ENCODE results near the gene OR2T2. TPM values are rescaled to one million over a fixed set of nuclear protein-coding genes. Genes with fewer than 3 reads are reported as not detected.
"Not testable (repeated sequence)": the region's sequence is repeated elsewhere in the genome, so short reads cannot be mapped to it uniquely, and the experiment has no call there.

Gene OR2T2
- total and polyA plus RNA-seq, 5 donors from 2014 or later: not detected

DNA sequence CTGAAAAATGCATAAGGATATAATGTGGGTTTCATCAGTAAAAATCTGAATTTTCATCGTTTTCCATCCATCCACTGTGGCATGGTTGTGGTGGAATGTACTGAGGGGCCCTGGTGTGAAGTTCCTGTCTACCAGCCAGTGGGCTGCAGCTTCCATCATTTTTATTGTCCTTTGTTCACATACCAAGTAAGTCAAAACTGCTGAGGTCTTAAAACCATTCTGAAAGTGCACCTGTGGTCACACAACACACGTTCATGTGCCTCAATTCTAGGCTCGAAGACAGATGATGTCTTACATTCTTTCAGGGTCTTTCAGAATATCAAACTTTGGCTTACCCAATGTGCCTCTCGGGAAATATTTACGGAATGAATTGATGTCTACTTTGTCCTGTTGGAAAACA, 6.2 kb upstream of the OR2T2 start:
- H3K4me3 ChIP-seq (ENCODE audit: low read depth, low read length); H3K4me1 Mint-ChIP-seq; H3K27me3 ChIP-seq (ENCODE audit: control insufficient read depth, insufficient read depth, low read length); H3K9me3 Mint-ChIP-seq; H3K36me3 ChIP-seq (ENCODE audit: control insufficient read depth, insufficient read depth, low read length); H3K36me3 Mint-ChIP-seq; H3K27me3 Mint-ChIP-seq; H3K27ac ChIP-seq (ENCODE audit: insufficient read depth, low read length, poor library complexity, severe bottlenecking); DNase-seq; H3K4me3 Mint-ChIP-seq; H3K27ac Mint-ChIP-seq; H3K9me3 ChIP-seq (ENCODE audit: control insufficient read depth in 2 of 2, low read length in 2 of 2); H3K4me1 ChIP-seq (ENCODE audit: control insufficient read depth, insufficient read depth, low read length, poor library complexity, severe bottlenecking); ATAC-seq (ENCODE audit: low read depth in 2 of 2): not testable (repeated sequence)

DNA sequence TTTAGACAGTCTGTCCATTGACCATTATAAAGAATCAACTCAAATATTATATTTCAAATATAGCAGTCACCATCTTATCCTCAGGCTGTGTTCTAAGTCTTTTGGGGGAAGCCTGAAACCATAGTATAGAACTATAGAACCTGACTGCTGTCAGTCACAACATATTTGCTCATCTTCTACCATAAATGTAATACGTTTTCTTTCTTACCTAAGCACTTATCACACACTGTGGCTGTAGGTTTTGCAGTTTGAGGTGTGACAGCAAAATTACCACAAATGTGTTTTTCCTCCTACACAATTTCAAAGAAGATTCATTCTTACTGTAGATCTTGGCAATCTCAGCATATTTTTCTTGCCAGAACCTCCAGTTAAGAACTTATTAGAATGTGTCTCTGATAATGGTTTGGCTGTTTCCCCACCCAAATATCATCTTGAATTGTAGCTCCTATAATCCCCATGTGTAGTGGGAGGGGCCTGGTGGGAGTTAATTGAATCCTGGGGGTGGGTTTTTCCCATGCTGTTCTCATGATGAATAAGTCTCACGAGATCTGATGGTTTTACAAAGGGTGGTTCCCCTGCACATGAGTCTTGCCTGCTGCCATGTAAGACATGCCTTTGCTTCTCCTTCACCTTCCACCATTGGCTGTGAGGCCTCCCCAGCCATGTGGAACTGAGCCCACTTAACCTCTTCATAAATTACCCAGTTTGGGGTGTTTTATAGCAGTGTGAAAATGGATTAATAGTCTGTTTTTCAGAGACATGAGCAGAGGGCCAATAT, 2.7 kb upstream of the OR2T2 start:
- ATAC-seq (ENCODE audit: low read depth in 2 of 2); H3K36me3 Mint-ChIP-seq; H3K27ac Mint-ChIP-seq; H3K27me3 ChIP-seq (ENCODE audit: control insufficient read depth, insufficient read depth, low read length); H3K4me3 ChIP-seq (ENCODE audit: low read depth, low read length); H3K36me3 ChIP-seq (ENCODE audit: control insufficient read depth, insufficient read depth, low read length); H3K27ac ChIP-seq (ENCODE audit: insufficient read depth, low read length, poor library complexity, severe bottlenecking); H3K4me1 Mint-ChIP-seq; H3K9me3 ChIP-seq (ENCODE audit: control insufficient read depth in 2 of 2, low read length in 2 of 2); H3K4me1 ChIP-seq (ENCODE audit: control insufficient read depth, insufficient read depth, low read length, poor library complexity, severe bottlenecking); DNase-seq; H3K27me3 Mint-ChIP-seq; H3K4me3 Mint-ChIP-seq; H3K9me3 Mint-ChIP-seq: not testable (repeated sequence)

DNA sequence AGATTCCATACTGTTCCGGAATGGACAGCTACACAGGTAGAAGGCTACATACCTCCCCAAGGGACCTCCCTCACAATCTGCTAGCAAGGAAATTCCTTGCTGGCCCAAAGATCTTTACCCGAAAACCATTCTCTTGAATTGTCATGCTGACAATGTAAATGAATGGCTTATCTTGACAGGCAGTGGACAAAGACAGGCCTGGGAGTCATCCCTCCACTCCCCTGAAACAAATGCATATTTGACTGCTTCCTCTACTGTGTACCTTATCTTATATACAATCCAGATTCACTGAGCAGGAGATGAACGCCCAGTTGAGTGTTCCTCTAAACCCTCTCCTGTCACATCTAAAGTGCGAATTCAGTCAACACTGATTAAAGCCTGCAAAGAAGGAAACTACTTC, 834 bp upstream of the OR2T2 start:
- not testable (repeated sequence) for H3K4me3 ChIP-seq (ENCODE audit: low read depth, low read length); H3K27ac ChIP-seq (ENCODE audit: insufficient read depth, low read length, poor library complexity, severe bottlenecking); H3K27me3 ChIP-seq (ENCODE audit: control insufficient read depth, insufficient read depth, low read length); H3K4me1 ChIP-seq (ENCODE audit: control insufficient read depth, insufficient read depth, low read length, poor library complexity, severe bottlenecking); DNase-seq; H3K9me3 Mint-ChIP-seq; H3K9me3 ChIP-seq (ENCODE audit: control insufficient read depth in 2 of 2, low read length in 2 of 2); H3K4me1 Mint-ChIP-seq; H3K27ac Mint-ChIP-seq; H3K36me3 ChIP-seq (ENCODE audit: control insufficient read depth, insufficient read depth, low read length); ATAC-seq (ENCODE audit: low read depth in 2 of 2); H3K4me3 Mint-ChIP-seq; H3K27me3 Mint-ChIP-seq; H3K36me3 Mint-ChIP-seq

DNA sequence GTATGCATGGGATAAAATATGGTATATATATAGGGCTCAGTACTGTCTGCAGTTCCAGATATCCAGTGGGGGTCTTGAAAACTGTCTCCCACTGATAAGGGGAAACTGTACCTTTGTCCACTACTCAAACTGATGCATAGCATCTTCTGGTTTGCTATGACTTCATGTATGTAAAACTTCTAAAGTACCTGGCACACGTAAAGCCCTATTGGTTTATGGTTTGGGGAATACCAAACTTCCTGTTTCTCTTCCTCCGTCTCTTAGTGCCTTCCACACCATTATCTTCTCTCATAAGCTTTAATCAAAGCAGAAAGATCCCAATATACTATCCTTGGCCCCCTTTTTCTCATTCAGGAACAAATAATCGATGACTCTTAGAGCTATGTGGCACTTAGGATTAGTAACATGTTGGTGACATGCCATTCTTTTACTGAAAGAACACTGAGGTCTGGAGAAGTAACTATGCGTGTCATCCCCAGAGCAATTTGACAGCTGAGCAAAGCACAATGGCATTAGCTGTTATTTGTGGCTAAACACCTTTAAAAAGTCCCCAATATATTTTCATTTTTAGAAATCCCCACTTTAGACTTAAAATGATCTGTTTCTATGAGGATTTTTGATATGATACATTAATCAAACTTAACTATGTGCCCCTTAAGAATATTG, 3.1 kb downstream of the OR2T2 start:
- not testable (repeated sequence) for H3K27ac Mint-ChIP-seq; H3K27me3 ChIP-seq (ENCODE audit: control insufficient read depth, insufficient read depth, low read length); H3K4me1 ChIP-seq (ENCODE audit: control insufficient read depth, insufficient read depth, low read length, poor library complexity, severe bottlenecking); H3K4me1 Mint-ChIP-seq; H3K36me3 Mint-ChIP-seq; H3K27ac ChIP-seq (ENCODE audit: insufficient read depth, low read length, poor library complexity, severe bottlenecking); H3K9me3 Mint-ChIP-seq; H3K4me3 Mint-ChIP-seq; H3K9me3 ChIP-seq (ENCODE audit: control insufficient read depth in 2 of 2, low read length in 2 of 2); DNase-seq; H3K4me3 ChIP-seq (ENCODE audit: low read depth, low read length); H3K27me3 Mint-ChIP-seq; H3K36me3 ChIP-seq (ENCODE audit: control insufficient read depth, insufficient read depth, low read length)
- ATAC-seq (ENCODE audit: low read depth in 2 of 2): peak; percentile 29 to 31

DNA sequence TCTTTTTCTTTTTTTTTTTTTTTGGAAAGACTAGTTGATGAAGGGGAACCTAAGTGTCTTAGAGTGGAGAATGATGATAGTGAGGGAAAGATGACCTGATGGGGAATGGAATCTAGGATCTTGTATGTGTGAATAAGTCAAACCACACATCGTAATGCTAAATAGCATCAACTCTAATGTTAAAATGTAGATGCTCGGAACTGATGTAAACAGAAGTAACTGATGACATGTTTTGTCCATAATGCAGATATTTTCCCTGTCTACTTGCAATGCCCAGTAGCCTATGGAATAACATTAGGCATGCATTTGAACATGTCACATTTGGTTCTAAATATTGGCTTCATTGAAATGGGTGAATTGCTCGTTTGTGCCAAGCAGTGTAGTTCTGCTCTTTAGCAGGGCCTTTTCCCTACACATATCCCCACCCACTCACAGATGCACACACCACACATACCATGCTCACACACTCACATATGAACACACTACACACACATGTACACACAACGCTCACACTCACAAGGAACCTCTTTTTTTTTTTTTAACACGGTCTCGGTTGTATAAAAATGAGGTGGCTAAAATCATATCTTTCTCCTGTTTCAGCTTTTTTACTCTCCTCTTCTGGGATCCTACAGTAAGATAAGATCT, 4.5 kb downstream of the OR2T2 start:
- not testable (repeated sequence) for H3K27ac ChIP-seq (ENCODE audit: insufficient read depth, low read length, poor library complexity, severe bottlenecking); H3K4me1 Mint-ChIP-seq; H3K36me3 Mint-ChIP-seq; H3K27me3 ChIP-seq (ENCODE audit: control insufficient read depth, insufficient read depth, low read length); H3K36me3 ChIP-seq (ENCODE audit: control insufficient read depth, insufficient read depth, low read length); H3K4me1 ChIP-seq (ENCODE audit: control insufficient read depth, insufficient read depth, low read length, poor library complexity, severe bottlenecking); H3K27me3 Mint-ChIP-seq; H3K4me3 Mint-ChIP-seq; DNase-seq; H3K27ac Mint-ChIP-seq; H3K4me3 ChIP-seq (ENCODE audit: low read depth, low read length); H3K9me3 Mint-ChIP-seq; H3K9me3 ChIP-seq (ENCODE audit: control insufficient read depth in 2 of 2, low read length in 2 of 2); ATAC-seq (ENCODE audit: low read depth in 2 of 2)

DNA sequence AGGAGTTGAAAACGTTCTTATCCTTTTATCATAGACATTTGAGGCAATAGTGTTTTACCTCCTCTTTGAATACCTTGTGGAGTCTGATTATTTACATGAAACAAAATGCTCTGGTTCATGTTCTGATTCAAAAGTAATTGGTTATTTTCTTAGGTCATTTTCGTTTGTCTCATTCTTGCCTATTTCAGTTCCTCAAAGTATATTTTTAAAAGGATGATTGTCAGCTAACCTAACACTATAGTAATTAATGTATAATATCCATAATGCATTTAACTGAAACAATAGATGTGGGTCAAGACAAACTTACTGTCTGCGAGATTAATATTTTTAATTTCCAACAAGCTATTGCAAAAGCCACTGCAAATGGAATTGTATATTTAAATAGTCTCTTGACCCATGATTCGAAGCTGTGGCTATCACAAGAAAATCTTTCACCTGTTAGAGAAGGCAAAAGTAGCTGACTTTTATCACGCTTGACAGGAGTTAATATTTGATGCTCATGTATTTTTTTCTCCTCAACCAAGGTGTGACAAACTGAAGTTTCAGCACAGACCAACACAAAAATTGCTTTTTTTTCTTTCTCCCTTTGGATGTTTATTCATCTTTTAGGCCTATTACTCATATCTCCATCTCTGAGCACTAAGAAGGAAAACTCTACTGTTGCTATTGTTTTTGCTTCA, 5.2 kb downstream of the OR2T2 start:
- H3K36me3 ChIP-seq (ENCODE audit: control insufficient read depth, insufficient read depth, low read length); H3K27ac Mint-ChIP-seq; ATAC-seq (ENCODE audit: low read depth in 2 of 2); H3K27me3 ChIP-seq (ENCODE audit: control insufficient read depth, insufficient read depth, low read length); DNase-seq; H3K27ac ChIP-seq (ENCODE audit: insufficient read depth, low read length, poor library complexity, severe bottlenecking); H3K36me3 Mint-ChIP-seq; H3K4me1 Mint-ChIP-seq; H3K4me1 ChIP-seq (ENCODE audit: control insufficient read depth, insufficient read depth, low read length, poor library complexity, severe bottlenecking); H3K9me3 Mint-ChIP-seq; H3K4me3 Mint-ChIP-seq; H3K27me3 Mint-ChIP-seq; H3K9me3 ChIP-seq (ENCODE audit: control insufficient read depth in 2 of 2, low read length in 2 of 2); H3K4me3 ChIP-seq (ENCODE audit: low read depth, low read length): not testable (repeated sequence)

DNA sequence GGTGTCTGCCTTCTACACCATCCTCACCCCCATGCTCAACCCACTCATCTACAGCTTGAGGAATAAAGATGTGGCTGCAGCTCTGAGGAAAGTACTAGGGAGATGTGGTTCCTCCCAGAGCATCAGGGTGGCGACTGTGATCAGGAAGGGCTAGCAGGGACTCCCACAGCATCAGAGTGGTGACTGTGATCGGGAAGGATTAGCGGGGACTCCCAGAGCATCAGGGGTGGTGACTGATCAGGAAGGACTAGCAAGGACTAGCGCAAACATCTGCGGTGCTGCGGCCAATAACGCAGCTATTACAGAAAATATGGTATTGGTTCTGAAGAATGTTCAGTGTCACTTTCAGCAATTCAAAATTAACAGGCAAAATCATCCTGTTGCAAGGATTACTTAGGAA, 8.2 kb downstream of the OR2T2 start:
- H3K4me3 ChIP-seq (ENCODE audit: low read depth, low read length); H3K27me3 ChIP-seq (ENCODE audit: control insufficient read depth, insufficient read depth, low read length); H3K36me3 Mint-ChIP-seq; DNase-seq; H3K27me3 Mint-ChIP-seq; H3K27ac ChIP-seq (ENCODE audit: insufficient read depth, low read length, poor library complexity, severe bottlenecking); ATAC-seq (ENCODE audit: low read depth in 2 of 2); H3K27ac Mint-ChIP-seq; H3K4me3 Mint-ChIP-seq; H3K36me3 ChIP-seq (ENCODE audit: control insufficient read depth, insufficient read depth, low read length); H3K9me3 ChIP-seq (ENCODE audit: control insufficient read depth in 2 of 2, low read length in 2 of 2); H3K4me1 Mint-ChIP-seq; H3K4me1 ChIP-seq (ENCODE audit: control insufficient read depth, insufficient read depth, low read length, poor library complexity, severe bottlenecking); H3K9me3 Mint-ChIP-seq: not testable (repeated sequence)

Data from CD4-positive, CD25-positive, alpha-beta regulatory T cell (primary cell).